ENCODE measurements around the gene EP400.

The EP400 gene

DNA sequence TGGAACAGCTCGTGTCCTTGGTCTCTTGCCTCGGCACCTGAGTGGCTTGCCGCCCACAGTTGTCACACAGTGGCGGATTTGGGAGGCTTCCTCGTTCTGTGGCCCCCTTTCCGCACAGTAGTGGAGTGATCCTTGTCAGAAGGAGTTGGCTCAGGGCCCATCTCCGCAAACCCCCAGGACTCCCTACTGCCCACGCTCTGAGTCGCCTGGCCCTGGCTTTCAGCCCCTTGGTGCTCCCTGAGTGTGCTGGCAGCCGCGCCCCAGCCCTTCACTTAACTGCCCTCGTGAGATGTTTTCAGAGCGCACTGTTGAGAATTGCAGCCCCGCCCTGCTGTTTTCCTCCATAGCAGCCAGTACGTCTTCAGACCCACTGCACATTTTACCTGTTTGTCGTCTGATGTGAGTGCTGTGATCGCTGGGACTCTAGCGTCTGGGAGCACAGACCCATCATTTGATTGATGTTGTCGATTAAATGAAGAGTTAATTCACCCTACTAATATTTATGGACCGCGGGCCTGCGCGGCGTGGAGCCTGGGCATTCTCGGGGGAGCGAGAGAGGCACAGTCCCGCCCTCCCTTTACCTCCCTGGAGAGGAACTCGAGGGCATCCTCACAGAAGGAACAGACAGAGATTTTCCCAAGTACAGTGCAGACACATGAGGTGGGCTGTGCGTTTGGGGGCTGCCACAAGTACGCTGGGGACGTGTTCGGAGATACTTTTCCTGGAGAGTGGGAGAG, 102.6 kb downstream of the EP400 start:
- H3K4me3 ChIP-seq (ENCODE audit: low read depth, low read length), result no peak overlapping the region
- DNase-seq (ENCODE audit: low read depth, low spot score), result no peak
- TF ChIP-seq, protein P1, sequence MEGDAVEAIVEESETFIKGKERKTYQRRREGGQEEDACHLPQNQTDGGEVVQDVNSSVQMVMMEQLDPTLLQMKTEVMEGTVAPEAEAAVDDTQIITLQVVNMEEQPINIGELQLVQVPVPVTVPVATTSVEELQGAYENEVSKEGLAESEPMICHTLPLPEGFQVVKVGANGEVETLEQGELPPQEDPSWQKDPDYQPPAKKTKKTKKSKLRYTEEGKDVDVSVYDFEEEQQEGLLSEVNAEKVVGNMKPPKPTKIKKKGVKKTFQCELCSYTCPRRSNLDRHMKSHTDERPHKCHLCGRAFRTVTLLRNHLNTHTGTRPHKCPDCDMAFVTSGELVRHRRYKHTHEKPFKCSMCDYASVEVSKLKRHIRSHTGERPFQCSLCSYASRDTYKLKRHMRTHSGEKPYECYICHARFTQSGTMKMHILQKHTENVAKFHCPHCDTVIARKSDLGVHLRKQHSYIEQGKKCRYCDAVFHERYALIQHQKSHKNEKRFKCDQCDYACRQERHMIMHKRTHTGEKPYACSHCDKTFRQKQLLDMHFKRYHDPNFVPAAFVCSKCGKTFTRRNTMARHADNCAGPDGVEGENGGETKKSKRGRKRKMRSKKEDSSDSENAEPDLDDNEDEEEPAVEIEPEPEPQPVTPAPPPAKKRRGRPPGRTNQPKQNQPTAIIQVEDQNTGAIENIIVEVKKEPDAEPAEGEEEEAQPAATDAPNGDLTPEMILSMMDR (IDR thresholded peaks at IDR 0.05; ENCODE audit: low read depth, low read length), result no peak
- in situ Hi-C loops (cut with HindIII; ENCODE audit: low sequenced_read_pairs), result no loop called here

DNA sequence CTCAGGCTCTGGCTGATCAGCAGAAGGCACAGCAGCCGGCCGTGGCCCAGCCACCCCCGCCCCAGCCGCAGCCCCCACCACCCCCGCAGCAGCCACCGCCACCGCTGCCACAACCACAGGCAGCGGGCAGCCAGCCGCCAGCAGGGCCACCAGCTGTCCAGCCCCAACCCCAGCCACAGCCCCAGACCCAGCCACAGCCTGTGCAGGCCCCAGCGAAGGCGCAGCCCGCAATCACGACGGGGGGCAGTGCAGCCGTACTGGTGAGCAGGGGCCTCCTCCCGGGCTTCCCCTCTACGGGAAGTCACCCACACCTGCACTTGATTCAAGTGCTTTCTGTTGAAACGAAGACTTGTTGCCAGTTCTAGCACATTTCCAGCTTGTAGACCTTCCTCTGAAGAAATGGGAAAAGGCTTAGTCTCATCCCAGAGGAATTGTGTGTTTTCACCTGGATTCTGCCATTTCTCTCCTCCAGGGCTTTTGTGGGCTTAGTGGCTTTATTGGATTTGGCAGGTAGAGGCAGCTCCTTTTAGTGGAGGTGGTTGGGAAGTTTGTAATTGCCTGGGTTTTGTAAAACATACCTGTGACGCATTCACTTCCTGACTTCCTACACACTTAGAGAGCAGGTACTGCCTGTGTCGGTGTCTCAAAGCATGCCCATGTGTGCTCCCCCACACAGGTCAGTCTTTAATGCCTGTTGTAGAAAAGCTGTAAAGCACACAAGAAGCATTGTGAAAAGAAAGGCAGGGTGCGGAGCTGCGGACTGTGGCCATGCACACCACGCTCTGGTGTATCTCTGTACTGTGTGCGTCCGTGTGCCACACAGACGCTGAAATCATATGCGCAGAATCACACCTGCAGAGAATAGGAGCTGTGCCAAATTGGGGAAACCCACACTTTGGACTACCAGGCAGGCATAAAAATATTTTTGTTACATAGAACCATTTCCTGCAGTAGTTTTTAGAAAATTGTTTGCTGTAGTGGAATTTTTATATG, 103.9 kb downstream of the EP400 start:
- TF ChIP-seq, protein P1 (IDR thresholded peaks at IDR 0.05; ENCODE audit: low read depth, low read length), result no peak
- no peak overlapping the region for H3K4me3 ChIP-seq (ENCODE audit: low read depth, low read length)
- no peak for DNase-seq (ENCODE audit: low read depth, low spot score)
- in situ Hi-C loops (cut with HindIII; ENCODE audit: low sequenced_read_pairs), result no loop called here

GRCh38 chr12:132054983-132055382, 105.2 kb downstream of the EP400 start:
- in situ Hi-C loops (cut with HindIII; ENCODE audit: low sequenced_read_pairs), result no loop called here
- no peak overlapping the region for H3K4me3 ChIP-seq (ENCODE audit: low read depth, low read length)
- DNase-seq (ENCODE audit: low read depth, low spot score), result no peak
- TF ChIP-seq, protein P1 (IDR thresholded peaks at IDR 0.05; ENCODE audit: low read depth, low read length), result no peak

- in situ Hi-C loops (cut with HindIII; ENCODE audit: low sequenced_read_pairs), result no loop called here
- H3K4me3 ChIP-seq (ENCODE audit: low read depth, low read length), result no peak overlapping the region
- DNase-seq (ENCODE audit: low read depth, low spot score), result no peak
- TF ChIP-seq, protein P1 (IDR thresholded peaks at IDR 0.05; ENCODE audit: low read depth, low read length), result no peak
Observed at GRCh38 chr12:132055535-132056096, 105.9 kb downstream of the EP400 start.

GRCh38 chr12:132056320-132056719, 106.6 kb downstream of the EP400 start:
- in situ Hi-C loops (cut with HindIII; ENCODE audit: low sequenced_read_pairs), result no loop called here
- H3K4me3 ChIP-seq (ENCODE audit: low read depth, low read length), result no peak overlapping the region
- DNase-seq (ENCODE audit: low read depth, low spot score), result no peak
- TF ChIP-seq, protein P1 (IDR thresholded peaks at IDR 0.05; ENCODE audit: low read depth, low read length), result no peak

DNA sequence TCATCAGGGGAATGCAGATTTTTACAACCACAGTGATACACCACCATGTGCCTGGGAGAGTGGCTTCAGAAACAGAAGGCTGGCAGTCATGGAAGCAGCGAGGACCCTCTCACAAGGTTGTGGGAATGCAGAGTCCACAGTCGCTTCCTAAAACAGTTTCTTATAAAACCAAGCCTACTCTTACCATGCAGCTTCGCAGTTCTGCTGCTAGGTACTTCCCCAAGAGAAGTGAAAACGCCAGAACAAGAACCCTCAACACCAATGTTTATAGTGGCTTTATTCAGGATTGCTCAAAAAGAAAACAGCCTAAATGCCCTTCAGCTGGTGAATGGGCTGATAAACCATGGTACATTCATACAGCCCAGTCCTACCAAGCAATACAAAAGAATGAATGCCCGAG, 107.2 kb downstream of the EP400 start:
- in situ Hi-C loops (cut with HindIII; ENCODE audit: low sequenced_read_pairs), result no loop called here
- no peak overlapping the region for H3K4me3 ChIP-seq (ENCODE audit: low read depth, low read length)
- DNase-seq (ENCODE audit: low read depth, low spot score), result no peak
- TF ChIP-seq, protein P1 (IDR thresholded peaks at IDR 0.05; ENCODE audit: low read depth, low read length), result no peak
